Measurements from ENCODE around the gene TC2N.
"Not testable (repeated sequence)": the region's sequence is repeated elsewhere in the genome, so short reads cannot be mapped to it uniquely, and the experiment has no call there.

The TC2N gene

DNA sequence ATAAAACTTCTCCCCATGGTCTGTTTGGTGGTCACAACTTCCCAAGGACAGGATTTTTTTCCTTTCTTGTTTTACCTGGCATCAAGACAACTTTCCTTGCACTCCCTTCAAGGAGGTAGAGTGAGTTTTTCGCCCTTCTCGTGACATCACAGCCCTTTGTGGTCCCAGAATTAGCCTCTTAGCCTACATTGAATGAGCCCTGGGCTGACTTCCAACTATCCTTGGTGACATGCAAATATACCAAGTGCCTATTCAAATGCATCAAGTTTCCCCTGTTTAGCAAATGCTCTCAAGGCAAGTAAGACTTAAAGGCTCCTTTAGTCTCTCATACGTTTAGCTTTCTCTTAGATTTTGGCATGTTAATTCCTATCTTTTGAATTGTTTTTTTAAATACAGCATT, 36.6 kb downstream of the TC2N start:
- DNase-seq = no peak

DNA sequence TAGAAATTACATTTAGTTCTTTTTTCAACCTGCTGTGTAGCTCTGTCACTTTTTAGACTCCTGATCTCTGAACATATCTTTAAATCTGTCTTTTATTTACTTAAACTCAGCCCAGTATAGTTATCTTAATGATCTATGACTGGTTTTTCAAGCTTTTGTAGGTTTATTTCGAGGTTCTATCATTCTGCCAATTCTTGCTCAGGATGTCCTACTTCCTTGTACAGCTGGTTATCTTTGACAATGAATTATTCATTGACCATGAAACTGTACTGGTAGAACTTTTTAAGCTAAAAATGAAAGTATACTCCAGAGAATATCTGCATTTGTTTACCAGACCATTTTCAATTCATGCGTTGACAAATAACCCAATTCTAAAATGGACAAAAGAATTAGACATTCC, 37.8 kb downstream of the TC2N start:
- no peak for DNase-seq

DNA sequence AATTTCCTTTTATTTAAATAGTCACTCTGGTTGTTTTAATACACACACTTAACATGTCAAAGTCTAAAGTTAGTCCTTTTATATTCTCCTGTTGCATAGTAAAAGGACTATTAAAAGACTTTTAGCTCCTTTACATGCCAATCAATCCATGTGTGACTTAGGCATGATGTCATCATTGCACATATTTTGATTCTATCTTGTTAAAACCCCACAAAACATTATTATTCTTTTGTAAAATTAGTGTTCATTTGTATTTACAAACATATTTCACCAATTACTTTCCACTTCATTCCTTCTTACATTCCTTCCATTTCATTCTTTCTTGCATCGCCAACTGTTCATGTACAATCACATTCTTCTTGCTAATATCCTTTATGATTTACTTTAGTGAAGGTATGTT, 39.6 kb downstream of the TC2N start:
- no peak for DNase-seq

DNA sequence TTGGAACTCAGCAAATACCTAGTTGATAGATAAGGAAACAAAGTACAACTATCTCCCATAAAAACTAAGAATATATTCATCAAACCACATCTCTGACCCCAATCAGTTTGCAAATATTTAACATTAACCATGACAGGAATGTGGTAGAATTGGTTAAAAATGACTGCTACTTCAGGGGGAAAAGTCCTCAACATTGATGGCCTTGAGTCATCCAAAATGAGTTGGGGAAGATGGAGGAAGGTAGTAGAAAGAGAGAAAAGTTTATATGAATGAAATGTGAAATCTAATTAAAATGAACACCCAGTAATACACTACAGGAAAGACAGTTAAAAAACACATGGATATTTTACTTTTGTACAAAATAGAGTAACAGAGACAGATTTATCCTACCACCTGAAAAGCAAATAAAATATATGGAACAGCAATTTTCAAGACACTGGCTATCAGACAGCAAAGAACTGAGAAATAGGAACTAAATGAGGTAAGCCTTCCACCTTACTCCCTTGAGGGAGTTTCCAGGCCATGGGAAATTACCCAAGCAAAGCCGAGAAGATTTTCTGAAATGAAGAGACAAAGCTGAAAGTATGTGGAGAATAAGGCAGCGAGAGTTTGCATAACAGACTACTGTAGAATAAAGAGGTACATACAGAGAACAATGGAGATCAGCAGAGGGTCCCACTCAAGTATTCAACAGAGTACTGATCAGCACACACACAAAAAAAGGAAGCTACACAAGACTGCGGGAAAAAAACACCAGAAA, 49.6 kb downstream of the TC2N start:
- DNase-seq = no peak

DNA sequence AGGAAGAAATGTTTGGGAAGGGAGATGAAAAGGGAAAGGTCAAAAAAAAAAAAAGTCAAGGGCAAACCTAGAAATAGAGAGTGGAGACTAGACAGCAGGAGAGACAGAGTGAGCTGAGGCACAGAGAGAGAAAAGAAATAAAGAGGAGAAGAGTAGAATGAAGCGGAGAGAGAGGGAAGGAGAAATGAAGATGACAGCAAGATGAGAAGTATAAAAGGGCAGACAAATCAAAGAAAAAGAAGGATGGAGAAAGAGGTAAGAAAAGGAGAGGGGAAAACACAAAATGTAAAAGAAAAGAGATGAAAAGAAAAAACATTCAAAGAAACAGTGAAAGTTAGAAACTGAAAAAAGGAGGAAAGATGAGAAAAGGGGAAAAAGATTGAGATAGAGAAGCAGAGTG, 53.0 kb downstream of the TC2N start:
- no peak for DNase-seq

DNA sequence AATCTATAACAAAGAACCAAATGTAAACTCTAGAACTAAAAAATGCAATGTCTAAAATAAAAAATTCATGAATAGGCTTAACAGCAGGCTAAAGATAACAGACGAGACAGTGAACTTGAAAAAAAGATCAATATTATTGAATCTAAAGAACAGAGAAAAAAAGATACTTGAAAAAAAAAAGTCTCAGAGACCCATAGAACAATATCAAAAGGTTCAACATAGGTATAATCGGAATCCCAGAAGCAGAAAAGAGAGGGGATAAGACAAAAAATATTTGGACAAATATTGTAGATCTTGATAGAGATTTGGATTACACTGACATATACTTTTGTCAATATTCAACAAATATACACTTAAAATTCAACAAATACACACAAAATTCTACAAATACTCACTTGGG, 56.6 kb downstream of the TC2N start:
- DNase-seq = no peak

DNA sequence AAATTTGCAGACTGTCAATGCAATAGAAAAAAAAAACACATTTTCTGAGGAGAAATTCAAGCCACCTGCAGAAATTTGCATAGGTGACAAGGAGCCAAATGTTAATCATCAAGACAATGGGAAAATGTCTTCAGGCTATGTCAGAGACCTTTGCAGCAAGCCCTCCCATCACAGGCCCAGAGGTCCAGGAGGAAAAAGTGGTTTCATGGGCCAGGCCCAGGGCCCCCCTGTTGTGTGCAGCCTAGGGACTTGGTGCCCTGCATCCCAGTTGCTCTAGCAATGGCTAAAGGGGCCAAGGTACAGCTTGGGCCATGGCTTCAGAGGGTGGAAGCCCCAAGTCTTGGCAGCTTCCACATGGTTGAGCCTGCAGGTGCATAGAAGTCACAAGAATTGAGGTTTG, 60.6 kb downstream of the TC2N start:
- DNase-seq = no peak

DNA sequence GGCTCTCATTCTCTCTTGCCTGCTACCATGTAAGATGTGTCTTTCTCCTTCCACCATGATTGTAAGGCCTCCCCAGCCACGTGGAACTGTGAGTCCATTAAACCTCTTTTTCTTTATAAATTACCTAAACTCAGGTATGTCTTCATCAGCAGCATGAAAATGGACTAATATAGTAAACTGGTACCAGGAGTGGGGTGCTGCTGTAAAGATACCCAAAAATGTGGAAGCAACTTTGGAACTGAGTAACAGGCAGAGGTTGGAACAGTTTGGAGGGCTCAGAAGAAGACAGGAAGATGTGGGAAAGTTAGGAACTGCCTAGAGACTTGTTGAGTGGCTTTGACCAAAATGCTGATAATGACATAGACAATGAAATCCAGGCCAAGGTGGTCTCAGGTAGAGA, 61.2 kb downstream of the TC2N start:
- DNase-seq = not testable (repeated sequence)

DNA sequence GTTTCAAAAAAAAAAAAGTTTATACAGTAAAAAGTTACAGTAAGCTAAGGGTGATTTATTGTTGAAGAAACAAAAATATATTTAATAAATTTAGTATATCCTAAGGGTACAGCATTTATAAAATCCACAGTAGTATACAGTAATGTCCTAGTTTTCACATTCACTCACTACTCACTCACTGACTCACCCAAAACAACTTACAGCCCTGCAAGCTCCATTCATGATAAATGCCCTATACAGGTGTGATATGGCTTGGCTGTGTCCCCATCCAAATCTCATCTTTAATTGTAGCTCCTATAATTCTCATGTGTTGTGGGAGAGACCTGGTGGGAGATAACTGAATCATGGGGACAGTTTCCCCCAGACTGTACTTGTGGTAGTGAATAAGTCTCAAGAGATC, 61.7 kb downstream of the TC2N start:
- DNase-seq = no peak

DNA sequence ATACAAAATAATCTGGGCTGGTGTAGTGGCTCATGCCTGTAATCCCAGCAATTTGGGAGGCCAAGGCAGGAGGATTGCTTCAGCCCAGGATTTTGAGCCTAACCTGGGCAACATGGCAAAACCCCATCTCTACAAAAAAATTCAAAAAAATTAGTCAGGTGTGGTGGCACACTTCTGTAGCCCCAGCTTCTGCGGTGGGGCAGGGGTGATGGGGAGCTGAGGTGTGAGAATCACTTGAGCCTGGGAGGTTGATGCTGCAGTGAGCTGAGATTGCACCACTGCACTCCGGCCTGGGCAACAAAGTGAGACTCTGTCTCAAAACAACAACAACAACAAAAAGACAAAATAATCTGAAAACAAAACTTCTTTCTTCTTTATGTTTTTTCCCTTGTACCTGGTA, 66.0 kb downstream of the TC2N start:
- DNase-seq = no peak

DNA sequence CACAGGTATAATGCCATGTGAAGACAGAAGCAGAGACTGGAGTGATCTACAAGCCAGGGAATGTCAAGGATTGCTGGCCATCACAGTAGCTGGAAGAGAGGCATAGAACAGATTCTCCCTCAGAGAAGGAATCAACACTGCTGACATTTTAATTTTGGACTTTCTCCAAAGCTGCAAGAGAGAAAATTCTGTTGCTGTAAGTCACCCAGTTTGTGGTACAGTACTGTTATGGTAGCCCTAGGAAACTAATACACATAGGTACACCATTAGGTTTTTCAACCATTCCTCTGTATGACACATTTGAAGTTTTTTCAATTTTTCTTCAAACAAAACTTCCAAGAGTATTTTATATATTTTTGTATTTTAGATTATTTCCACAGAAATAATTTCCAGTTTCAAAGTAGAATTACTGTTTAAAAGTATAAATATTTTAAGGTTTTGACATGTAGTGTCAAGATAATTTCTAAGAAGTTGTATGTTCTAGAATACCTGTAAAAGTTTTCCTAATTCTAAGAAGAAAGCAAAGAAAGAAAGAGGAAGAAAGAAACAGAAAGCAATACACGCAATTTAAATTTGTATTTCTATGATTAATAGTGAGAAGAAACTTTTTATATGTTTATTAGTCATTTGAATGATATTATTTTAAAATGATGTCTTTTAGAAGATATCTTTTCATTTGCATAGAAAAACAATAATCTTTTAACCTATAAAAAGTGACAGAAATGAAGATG, 70.6 kb downstream of the TC2N start:
- no peak for DNase-seq

DNA sequence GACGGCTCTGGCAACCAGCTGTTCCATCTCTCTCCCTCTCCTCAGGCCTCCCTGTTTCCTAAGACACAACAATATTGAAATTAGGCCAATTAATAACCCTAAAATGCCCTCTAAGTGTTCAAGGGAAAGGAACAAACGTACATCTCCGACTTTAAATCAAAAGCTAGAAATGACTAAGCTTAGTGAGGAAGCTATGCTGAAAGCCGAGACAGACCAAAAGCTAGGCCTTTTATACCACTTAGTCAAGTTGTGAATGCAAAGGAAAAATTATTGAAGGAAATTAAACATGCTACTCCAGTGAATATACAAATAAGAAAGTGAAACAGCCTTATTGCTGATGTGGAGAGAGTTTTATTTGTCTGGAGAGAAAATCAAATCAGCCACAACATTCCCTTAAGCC, 73.6 kb downstream of the TC2N start:
- DNase-seq = no peak

DNA sequence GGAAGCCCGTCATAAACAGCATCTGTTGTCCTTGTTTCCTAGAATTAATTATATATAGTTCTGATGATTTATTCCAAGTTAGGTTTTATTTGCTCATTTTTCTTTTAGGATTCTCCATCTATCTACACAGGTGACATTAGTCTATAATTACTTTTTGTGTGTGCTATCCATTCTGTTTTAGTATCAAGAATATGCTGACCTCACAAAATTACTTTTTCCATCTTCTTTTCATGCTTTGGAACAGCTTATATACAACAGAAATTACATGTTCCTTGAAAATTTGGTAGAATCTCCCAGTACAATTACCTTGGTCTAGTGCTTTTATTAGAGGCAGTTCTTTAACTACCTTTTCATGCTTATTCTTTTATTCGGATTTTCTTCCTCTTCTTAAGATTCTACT, 81.1 kb downstream of the TC2N start:
- DNase-seq = no peak

DNA sequence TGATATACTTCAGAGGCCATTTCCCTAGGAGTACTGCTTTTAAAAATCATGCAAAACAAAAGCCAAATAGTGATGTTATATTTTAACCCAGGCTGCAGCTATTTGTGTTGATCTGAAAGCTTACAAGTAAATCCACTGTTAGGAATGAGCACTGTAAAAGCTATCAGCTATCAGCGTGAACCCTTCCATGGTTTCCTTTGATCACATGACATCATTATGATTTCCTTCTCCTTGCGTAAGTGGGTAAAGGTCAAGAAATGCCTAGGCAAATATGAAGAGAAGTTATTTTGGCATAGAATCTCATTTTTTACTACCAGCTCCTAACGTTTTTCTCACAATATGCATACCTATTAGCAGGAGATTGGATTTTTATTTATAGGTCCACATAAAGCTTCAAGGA, 86.9 kb downstream of the TC2N start:
- DNase-seq = no peak

DNA sequence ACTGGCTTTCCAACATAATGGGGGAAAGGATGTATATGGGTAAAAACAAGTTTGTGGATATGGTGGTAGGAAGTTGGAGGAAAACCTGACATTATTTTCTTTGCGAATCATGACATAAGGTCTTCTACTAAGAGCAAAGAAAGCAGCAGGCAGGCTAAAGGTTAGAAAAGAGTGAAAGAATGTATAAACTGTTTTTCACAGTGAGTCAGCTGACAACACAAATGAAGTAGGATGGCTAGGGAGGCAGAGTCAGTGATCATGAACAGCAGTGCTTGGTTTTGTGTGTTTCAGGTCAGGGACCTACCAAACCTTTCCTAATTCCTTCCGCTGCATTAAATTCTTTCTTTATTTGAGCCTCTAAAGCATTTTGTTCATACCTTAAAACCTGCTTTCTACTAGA, 89.1 kb downstream of the TC2N start:
- DNase-seq = no peak

DNA sequence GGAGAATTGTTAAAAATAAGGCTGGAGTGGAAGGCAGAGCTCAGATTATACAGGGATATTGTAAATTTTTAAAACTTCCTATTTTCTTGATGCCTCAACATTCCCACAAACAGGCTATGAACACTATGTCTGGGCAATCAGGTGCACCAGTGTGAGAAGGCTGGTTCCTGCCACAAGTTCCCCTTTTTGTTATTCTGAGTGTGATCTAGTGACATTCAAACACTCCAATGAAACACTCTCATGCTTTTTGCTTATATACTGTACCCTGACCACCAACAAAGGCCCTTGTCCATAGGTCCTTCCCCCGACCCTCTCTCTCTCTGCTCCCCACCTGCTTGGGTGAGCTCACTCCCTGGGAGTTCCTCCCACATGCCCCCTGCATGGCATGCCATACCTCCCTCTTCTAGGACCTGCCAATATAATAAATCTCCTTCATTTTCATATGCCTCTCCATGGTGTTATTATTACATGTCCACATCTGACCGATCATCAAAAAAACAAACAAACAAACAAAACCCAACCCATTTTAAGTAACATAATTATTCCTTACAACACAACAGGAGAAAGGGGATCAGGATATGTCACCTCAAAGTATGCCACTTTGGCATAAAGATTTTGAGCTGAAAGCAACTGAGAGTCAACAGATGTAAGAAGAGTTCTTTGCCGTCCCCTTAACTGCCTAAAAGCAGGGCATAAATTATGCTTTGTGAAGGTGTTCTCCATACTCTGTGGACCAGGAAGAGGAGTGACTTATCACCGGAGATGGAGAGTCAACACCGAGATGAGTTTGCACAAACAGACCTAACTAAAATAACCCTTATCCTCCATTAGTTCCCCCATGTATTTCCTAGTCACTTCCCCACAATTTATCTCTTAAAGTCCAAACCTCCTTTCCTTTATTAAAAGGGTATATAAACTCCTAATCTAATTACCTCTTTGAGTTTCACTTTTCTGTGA, 92.9 kb downstream of the TC2N start:
- DNase-seq = no peak

DNA sequence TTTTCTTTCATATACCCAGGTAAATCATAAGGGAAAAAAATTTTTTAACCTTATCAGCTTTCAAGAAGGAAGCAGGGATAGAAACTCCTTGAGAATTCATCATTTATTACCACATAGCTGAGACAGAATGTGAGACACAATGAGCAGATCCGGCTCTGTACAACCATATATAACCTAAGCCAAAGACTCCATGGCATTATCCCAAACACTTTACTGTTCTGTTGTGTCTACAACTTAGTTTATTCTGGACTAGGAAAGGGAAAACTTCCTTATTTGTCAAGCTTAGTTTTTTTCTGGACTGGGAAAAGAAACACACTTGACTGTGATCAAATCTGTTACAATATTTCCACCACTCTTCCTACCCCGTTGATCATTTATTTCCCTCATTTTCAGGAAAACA, 97.2 kb downstream of the TC2N start:
- no peak for DNase-seq

DNA sequence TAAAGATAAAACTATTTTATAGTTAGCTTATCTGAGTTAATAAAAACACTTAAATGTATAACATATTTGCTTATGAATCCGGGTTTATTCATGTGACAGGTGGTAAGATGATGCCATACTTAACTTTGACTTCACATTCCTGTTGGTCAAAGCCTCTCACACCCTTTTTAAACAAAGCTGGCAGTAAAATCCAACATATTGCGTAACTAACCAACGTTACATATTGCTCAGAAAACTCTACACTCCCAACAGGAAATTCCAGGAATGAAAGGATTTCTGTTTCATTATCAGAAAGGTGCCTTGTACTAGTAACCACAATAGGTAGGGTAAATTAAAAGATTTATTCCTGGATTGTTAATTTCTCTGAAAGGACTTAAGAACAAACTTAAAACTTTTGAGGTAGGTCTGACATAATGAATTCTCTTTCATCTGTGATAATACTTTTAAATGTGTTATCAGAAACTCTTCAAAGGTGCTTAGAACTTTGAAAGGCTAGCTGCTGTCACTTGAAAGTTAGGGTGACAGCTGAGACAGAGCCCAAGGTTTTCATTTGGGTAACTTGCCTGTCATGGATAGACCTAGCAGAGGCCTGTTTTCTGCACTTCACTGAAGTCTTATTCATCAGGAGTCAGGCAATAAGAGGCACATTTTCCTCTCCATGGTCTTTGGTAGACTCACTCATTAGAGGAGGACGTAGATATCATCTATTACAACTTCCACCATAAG, 111.6 kb downstream of the TC2N start:
- no peak for DNase-seq

DNA sequence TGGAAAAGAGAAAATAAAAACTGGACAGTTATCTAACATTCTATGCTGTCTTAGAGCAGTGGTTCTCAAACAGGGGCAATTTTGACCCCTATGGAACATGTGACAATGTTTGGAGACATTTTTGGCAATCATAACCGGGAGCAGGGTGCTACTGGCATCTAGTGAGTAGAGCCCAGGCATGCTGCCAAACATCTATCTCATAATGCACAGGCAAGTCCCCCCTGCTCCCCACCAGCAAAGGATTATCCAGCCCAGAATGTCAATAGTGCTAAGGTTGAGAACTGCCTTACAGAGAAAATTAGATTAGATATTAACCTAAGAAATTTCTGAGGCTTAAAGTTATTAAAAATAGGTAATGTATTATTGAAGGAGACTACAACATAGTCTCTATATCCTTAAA, 112.5 kb downstream of the TC2N start:
- DNase-seq = no peak

DNA sequence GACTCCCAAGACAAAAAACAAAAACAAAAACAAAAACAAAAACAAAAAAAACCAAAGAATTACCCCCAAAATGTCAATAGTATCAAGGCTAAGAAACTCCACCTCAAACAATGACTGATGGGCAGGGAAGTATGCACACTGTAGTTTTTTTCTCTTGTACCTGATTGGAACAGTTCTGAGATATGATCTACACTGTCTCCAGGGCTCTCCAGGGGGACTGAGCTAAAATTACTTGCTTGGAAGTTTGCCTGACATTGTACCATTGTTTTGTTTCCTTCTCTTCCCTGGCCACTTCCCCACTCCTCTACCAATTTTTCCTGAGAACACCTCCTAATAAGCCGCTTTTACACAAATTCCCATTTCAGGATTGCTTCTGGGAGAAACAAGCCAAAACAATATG, 113.2 kb downstream of the TC2N start:
- no peak for DNase-seq

DNA sequence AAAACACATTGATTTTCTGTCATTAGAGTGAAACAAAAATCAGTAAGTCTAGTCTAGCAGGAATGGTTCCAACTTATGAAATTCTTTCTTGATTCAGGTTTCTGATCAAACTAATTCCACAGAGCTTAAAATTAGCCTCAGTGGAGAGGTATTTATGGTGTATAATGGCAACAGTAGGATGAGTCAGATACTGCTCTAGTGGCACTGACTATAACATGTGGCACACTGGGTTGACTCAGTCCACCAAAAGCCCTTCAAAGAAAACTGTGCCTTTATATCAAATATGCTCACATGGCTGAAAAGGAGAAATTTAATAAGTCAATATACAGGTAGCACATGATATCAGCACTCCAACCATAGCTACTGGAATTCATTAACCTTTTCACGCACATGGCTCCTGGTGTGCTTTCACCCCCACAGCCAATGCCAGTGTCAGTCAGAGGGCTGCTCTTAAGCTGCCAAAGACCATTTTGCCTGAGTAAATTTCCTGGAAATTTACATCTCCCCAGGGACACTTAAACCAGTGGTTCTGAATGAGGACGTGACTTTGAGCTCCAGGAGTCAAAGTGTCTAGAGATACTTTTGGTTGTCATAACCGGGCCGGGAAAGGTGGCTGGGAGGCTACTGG, 113.7 kb downstream of the TC2N start:
- DNase-seq = no peak

DNA sequence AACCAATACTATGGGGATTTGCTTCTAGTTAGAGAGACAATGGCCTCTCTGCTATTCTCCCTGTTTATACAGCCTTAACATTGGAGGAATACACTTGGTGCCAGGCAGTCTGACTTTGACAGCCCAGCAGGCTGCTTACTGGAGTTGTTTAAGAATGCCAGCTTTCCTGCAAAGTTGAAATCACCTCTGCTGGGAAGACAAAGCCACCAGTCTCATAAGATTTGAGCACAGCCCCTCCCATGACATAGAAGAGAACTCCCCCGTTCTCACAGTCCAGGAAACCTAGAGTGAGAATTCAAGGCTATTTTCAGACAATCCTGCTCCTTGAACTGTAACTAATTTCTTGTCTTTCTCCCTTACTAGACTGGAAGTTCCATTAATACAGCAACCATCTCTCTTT, 114.4 kb downstream of the TC2N start:
- DNase-seq = no peak

DNA sequence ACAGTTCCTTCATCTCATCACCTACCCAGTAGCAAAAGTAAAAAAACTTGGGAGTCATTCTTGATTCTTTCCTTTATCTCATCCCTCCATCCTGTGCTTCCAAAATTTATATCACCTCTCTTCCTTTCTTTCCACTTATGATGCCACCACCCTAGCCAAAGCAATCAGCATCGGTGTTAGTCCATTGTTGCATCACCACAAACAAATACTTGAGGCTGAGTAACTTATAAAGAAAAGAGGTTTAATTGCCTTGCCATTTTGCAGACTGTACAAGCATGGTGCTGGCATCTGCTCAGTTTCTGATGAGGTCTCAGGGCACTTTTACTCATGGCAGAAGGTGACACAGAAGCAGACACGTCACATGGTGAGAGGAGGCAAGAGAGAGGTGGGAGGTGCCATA, 115.6 kb downstream of the TC2N start:
- DNase-seq = no peak

Measured in activated CD4-positive, alpha-beta T cell treated with anti-CD3 and anti-CD28 coated beads for 1 hour (primary cell).